ENCODE results near the gene LZTR1.

The LZTR1 gene

DNA sequence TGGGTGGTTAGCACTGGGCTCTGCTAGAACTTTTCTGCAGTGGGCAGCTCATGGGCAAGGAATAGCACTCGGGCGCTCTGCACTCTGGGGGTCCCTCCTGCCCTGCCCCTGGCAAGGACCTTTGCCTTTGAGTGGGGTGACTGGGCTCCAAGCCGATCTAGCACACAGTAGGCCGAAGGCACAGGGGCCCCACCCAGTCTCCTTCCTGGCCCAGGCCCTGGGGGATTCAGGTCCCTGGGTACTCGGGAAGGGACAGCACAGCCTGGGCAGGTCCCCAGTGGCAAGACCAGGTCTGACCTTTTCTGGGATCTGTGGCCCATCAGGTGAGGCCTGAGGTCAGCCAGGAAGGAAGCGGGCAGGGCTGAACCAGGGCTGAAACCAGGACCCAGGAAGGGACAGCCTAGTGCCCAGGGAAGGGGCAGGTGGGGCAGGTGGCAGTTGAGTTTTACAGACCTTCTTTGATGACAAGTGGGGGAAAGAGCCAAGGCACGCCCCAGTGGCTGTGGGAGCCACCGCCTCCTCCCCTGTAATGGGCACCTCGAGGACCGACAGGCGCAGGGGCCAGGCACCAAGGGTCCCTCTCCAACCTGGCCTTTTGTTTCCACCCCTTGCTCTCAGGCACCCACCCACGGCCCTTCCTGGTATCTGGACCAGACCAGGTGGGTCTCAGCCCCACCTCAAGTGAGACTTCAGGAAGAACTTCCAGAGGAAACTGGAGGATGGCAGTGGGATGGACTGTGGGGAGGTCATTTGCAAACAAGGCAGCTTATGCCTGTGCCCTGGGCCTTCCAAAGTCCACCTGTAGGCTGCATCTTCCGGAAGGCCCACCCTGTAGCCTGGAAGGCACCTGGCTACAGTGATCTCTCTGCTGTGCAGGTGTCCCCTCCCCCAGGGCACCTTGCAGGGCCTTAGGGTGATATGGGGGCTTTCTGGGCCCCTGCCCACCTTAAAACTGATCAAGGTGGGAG lies 15.9 kb upstream of the LZTR1 start:
- H2BK15ac ChIP-seq (ENCODE audit: low read depth, poor library complexity, severe bottlenecking): no peak overlapping the region
- no peak overlapping the region for H2AFZ ChIP-seq (ENCODE audit: low read depth, low read length)
- no peak overlapping the region for H3K4me2 ChIP-seq (ENCODE audit: low read length, poor library complexity, severe bottlenecking)
- H2BK12ac ChIP-seq (ENCODE audit: low read length in 2 of 2): no peak overlapping the region
- H3K9ac ChIP-seq (ENCODE audit: low read length): no peak overlapping the region
- H3K4ac ChIP-seq (ENCODE audit: low read depth in 1 of 2, low read length in 2 of 2): no peak overlapping the region
- H2AK5ac ChIP-seq (ENCODE audit: low read length, severe bottlenecking): no peak overlapping the region
- H3K9me3 ChIP-seq (ENCODE audit: control insufficient read depth, low read length): no peaks in the 10 kb centered on the region
- H2BK120ac ChIP-seq (ENCODE audit: low read depth, low read length): no peak overlapping the region
- no peak overlapping the region for H3K27ac ChIP-seq (ENCODE audit: low read length, poor library complexity, severe bottlenecking)
- H4K8ac ChIP-seq (ENCODE audit: low read length): no peak overlapping the region
- no peak overlapping the region for H4K91ac ChIP-seq (ENCODE audit: low read length)
- DNase-seq: no peak
- no peak overlapping the region for H3K14ac ChIP-seq (ENCODE audit: low read length in 2 of 2)
- no peaks in the 10 kb centered on the region for H3K36me3 ChIP-seq (ENCODE audit: control insufficient read depth in 1 of 2, insufficient read depth in 2 of 2, low read depth in 1 of 2, low read length in 2 of 2)
- H3K79me1 ChIP-seq (replicated peaks; ENCODE audit: low read length, poor library complexity, severe bottlenecking): no peaks in the 10 kb centered on the region
- no peak overlapping the region for H2BK5ac ChIP-seq (ENCODE audit: low read depth, low read length, poor library complexity, severe bottlenecking)
- peaks cover 33 to 47% of the 10 kb centered on the region in 2 experiments for H3K27me3 ChIP-seq (ENCODE audit: control insufficient read depth in 1 of 2, insufficient read depth in 1 of 2, low read length in 2 of 2)
- no peak overlapping the region for H3K4me3 ChIP-seq (ENCODE audit: insufficient read depth in 1 of 2, low read depth in 1 of 2, low read length in 2 of 2)
- WGBS: 79% methylated on average over 13 of the region's 13 CpGs
- peaks cover 12% of the 10 kb centered on the region for H3K4me1 ChIP-seq (ENCODE audit: control insufficient read depth, insufficient read depth, low read depth, low read length)
- H3K23ac ChIP-seq (ENCODE audit: low read length in 2 of 2): no peak overlapping the region
- no peak overlapping the region for H3K18ac ChIP-seq (ENCODE audit: low read depth in 1 of 2, low read length in 2 of 2)

DNA sequence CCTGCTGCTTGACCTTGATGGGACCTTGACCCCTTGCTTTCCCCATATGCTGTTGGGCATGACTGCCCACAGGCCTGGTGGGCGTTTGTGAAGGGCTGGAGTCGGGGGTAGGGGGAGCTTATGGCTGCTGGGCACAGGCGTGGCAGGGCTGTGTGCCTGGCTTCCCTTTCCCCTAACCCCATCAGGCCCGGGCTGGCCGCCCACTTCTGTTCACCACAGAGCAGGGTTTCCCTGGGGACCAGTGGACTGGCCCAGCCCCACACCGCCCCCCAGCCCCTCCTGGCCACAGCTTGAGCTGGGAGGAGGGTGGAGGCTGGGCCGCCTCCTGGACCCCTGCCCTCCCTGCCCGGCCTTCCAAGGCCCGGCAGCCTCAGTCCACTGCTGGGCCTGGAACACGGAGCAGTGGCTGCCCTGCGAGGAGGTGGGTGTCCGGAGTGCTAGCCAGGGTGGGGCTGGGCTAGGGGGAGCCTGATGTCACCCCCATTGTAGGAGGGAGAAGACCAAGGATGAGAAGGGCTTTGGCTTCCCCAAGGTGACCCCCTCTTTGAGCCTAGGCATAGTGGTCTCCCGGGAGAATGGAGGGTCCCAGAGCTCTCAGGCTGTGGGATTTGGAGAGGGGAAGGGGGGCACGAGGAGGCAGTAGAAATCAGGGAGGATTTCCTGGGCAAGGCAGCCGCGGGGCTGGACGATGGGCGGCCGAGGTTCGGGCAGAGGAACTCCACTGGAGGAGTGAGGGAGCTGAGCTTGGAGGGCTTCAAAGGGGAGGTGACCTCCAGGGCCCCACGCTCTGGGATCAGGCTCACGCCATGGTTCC lies 15.0 kb upstream of the LZTR1 start, which contains the start of gene AIFM3:
Gene AIFM3 (plus strand): TSS at position 373 of the 814 bp plus-strand sequence. CDS start 690 bp downstream, outside the sequence.
- no peak within 1 kb of the TSS for H2BK12ac ChIP-seq (ENCODE audit: low read length in 2 of 2)
- no peak within 1 kb of the TSS for H3K23ac ChIP-seq (ENCODE audit: low read length in 2 of 2)
- H3K27me3 ChIP-seq (ENCODE audit: control insufficient read depth in 1 of 2, insufficient read depth in 1 of 2, low read length in 2 of 2): peaks cover 33 to 47% of the 10 kb centered on the region in 2 experiments
- peaks cover 10% of the 10 kb centered on the region for H3K4me1 ChIP-seq (ENCODE audit: control insufficient read depth, insufficient read depth, low read depth, low read length)
- H2BK15ac ChIP-seq (ENCODE audit: low read depth, poor library complexity, severe bottlenecking): no peak within 1 kb of the TSS
- no peak within 1 kb of the TSS for H2BK120ac ChIP-seq (ENCODE audit: low read depth, low read length)
- no peak within 1 kb of the TSS for H3K4me3 ChIP-seq (ENCODE audit: insufficient read depth in 1 of 2, low read depth in 1 of 2, low read length in 2 of 2)
- H3K79me1 ChIP-seq (replicated peaks; ENCODE audit: low read length, poor library complexity, severe bottlenecking): no peaks in the 10 kb centered on the region
- no peak within 1 kb of the TSS for H3K27ac ChIP-seq (ENCODE audit: low read length, poor library complexity, severe bottlenecking)
- no peak within 1 kb of the TSS for H3K4me2 ChIP-seq (ENCODE audit: low read length, poor library complexity, severe bottlenecking)
- H4K91ac ChIP-seq (ENCODE audit: low read length): no peak within 1 kb of the TSS
- no peak for DNase-seq
- no peak within 1 kb of the TSS for H3K4ac ChIP-seq (ENCODE audit: low read depth in 1 of 2, low read length in 2 of 2)
- H3K36me3 ChIP-seq (ENCODE audit: control insufficient read depth in 1 of 2, insufficient read depth in 2 of 2, low read depth in 1 of 2, low read length in 2 of 2): no peaks in the 10 kb centered on the region
- no peaks in the 10 kb centered on the region for H3K9me3 ChIP-seq (ENCODE audit: control insufficient read depth, low read length)
- H2AFZ ChIP-seq (ENCODE audit: low read depth, low read length): no peak within 1 kb of the TSS
- no peak within 1 kb of the TSS for H3K9ac ChIP-seq (ENCODE audit: low read length)
- H2BK5ac ChIP-seq (ENCODE audit: low read depth, low read length, poor library complexity, severe bottlenecking): no peak within 1 kb of the TSS
- H4K8ac ChIP-seq (ENCODE audit: low read length): no peak within 1 kb of the TSS
- no peak within 1 kb of the TSS for H3K14ac ChIP-seq (ENCODE audit: low read length in 2 of 2)
- no peak within 1 kb of the TSS for H3K18ac ChIP-seq (ENCODE audit: low read depth in 1 of 2, low read length in 2 of 2)
- 77% methylated on average over 19 of the region's 22 CpGs for WGBS
- no peak within 1 kb of the TSS for H2AK5ac ChIP-seq (ENCODE audit: low read length, severe bottlenecking)

DNA sequence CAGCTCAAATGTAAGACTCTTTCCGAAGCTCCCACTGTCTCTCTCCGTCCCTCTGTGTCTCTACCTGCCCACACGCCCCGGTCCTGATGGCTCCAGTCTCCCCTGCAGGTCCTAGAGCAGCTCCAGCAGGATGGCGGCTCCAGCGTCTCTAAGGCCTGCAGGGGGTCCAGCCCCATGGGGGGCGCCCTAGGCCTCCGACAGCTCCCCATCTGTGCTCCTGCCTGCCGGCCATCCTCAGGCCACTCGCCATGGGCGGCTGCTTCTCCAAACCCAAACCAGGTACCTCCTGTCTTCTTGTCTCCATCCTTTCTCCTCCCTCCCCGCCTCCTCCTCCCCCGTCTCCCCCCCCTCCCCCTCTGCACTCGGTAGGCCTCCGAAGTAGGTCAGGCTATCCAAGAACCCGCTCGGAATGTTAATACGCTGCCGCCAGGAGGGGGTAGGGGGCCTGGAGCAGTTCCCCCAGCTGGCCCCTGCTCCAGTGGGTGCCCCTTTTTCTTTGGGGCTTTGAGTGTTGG lies 14.3 kb upstream of the LZTR1 start:
- H3K9me3 ChIP-seq (ENCODE audit: control insufficient read depth, low read length): no peaks in the 10 kb centered on the region
- DNase-seq: no peak

More for the DNA sequence above, 14.3 kb upstream of the LZTR1 start:
- Histone ChIP-seq H2BK15ac (ENCODE audit: low read depth, poor library complexity, severe bottlenecking) (no peak overlapping the region), H3K4me1 (ENCODE audit: control insufficient read depth, insufficient read depth, low read depth, low read length) (peaks cover 10% of the 10 kb centered on the region), H3K27ac (ENCODE audit: low read length, poor library complexity, severe bottlenecking) (no peak overlapping the region), H3K4me2 (ENCODE audit: low read length, poor library complexity, severe bottlenecking) (no peak overlapping the region), H2BK120ac (ENCODE audit: low read depth, low read length) (no peak overlapping the region), H2BK12ac (ENCODE audit: low read length in 2 of 2) (no peak overlapping the region), H4K91ac (ENCODE audit: low read length) (no peak overlapping the region), H3K14ac (ENCODE audit: low read length in 2 of 2) (no peak overlapping the region), H3K18ac (ENCODE audit: low read depth in 1 of 2, low read length in 2 of 2) (no peak overlapping the region), H3K36me3 (ENCODE audit: control insufficient read depth in 1 of 2, insufficient read depth in 2 of 2, low read depth in 1 of 2, low read length in 2 of 2) (no peaks in the 10 kb centered on the region), H4K8ac (ENCODE audit: low read length) (no peak overlapping the region), H2BK5ac (ENCODE audit: low read depth, low read length, poor library complexity, severe bottlenecking) (no peak overlapping the region), H3K9ac (ENCODE audit: low read length) (no peak overlapping the region), H3K79me1 (replicated peaks; ENCODE audit: low read length, poor library complexity, severe bottlenecking) (no peaks in the 10 kb centered on the region), H3K4ac (ENCODE audit: low read depth in 1 of 2, low read length in 2 of 2) (no peak overlapping the region), H3K23ac (ENCODE audit: low read length in 2 of 2) (no peak overlapping the region), H3K27me3 (ENCODE audit: control insufficient read depth in 1 of 2, insufficient read depth in 1 of 2, low read length in 2 of 2) (peaks cover 33 to 44% of the 10 kb centered on the region in 2 experiments), H2AK5ac (ENCODE audit: low read length, severe bottlenecking) (no peak overlapping the region), H3K4me3 (ENCODE audit: insufficient read depth in 1 of 2, low read depth in 1 of 2, low read length in 2 of 2) (no peak overlapping the region), H2AFZ (ENCODE audit: low read depth, low read length) (no peak overlapping the region)
- 26% methylated on average over 17 of the region's 19 CpGs for WGBS
